ENCODE data around the gene MLH1. TPM values are rescaled to one million over a fixed set of nuclear protein-coding genes. Genes with fewer than 3 reads are reported as not detected.

Gene MLH1
- total and polyA plus RNA-seq, 2 of the 8 experiments (the other 6 are each of a cell fraction or from before 2014, with no cell fraction given): 36.4 to 47.3 TPM

GRCh38 chr3:37098884-37099283 is 105.6 kb downstream of the MLH1 start:
- Histone ChIP-seq H4K20me1 (replicated peaks in 1 of 2; ENCODE audit: control insufficient read depth in 1 of 2, insufficient read depth in 2 of 2, low read length in 2 of 2) (peaks cover 0 to 2% of the 10 kb centered on the region in 2 experiments), H3K79me2 (ENCODE audit: control insufficient read depth in 1 of 2, insufficient read depth in 2 of 2, low read length in 2 of 2) (no peaks in the 10 kb centered on the region), H4K5ac (ENCODE audit: insufficient read length, low read depth, low read length) (no peak overlapping the region), H4K8ac (ENCODE audit: extremely low read depth, insufficient read depth, low read length) (no peak overlapping the region), H3K23me2 (ENCODE audit: low read depth, low read length) (no peaks in the 10 kb centered on the region), H3K27ac (ENCODE audit: low read depth, low read length) (no peak overlapping the region), H2BK20ac (ENCODE audit: low read length) (no peak overlapping the region), H3K4me2 (ENCODE audit: insufficient read depth in 1 of 2, low read depth in 2 of 2, low read length in 2 of 2) (no peak overlapping the region), H3K9ac (replicated peaks in 1 of 4; ENCODE audit: extremely low read depth in 1 of 4, low read depth in 3 of 4, low read length in 3 of 4) (no peak overlapping the region), H2AFZ (ENCODE audit: low read length) (no peak overlapping the region), H2BK15ac (ENCODE audit: low read length) (no peak overlapping the region), H3K36me3 (ENCODE audit: control insufficient read depth in 2 of 4, insufficient read depth in 4 of 4, low read length in 3 of 4) (no peaks in the 10 kb centered on the region), H2BK12ac (ENCODE audit: low read depth, low read length) (no peak overlapping the region), H3K9me3 (ENCODE audit: insufficient read depth in 2 of 2, low read depth in 1 of 2, low read length in 1 of 2) (no peaks in the 10 kb centered on the region), H3K27me3 (replicated peaks in 1 of 4; ENCODE audit: control insufficient read depth in 3 of 4, extremely low read depth in 1 of 4, insufficient read depth in 3 of 4, low read length in 3 of 4) (no peaks in the 10 kb centered on the region), H4K91ac (replicated peaks; ENCODE audit: insufficient read length, low read length) (no peak overlapping the region), H3K79me1 (ENCODE audit: low read depth, low read length) (no peaks in the 10 kb centered on the region), H3K14ac (ENCODE audit: insufficient read length) (no peak overlapping the region), H2BK120ac (replicated peaks; ENCODE audit: low read depth, low read length) (no peak overlapping the region), H3K4me1 (replicated peaks in 1 of 4; ENCODE audit: control insufficient read depth in 3 of 4, insufficient read depth in 4 of 4, low read length in 3 of 4) (no peaks in the 10 kb centered on the region), H3K4ac (replicated peaks; ENCODE audit: insufficient read length, low read depth, low read length) (no peak overlapping the region), H2AK5ac (ENCODE audit: low read depth, low read length) (no peak overlapping the region), H3K18ac (ENCODE audit: extremely low read depth, low read length) (no peak overlapping the region), H2BK5ac (ENCODE audit: low read depth, low read length) (no peak overlapping the region), H3K23ac (ENCODE audit: insufficient read length) (no peak overlapping the region), H3K4me3 (ENCODE audit: extremely low read depth in 1 of 4, insufficient read depth in 2 of 4, low read depth in 3 of 4, low read length in 4 of 4) (no peak overlapping the region), H3K56ac (replicated peaks; ENCODE audit: insufficient read length, low read depth, low read length) (no peak overlapping the region)
- no peak for DNase-seq (ENCODE audit: low read depth in 1 of 2, low spot score in 2 of 2)
- POLR2A ChIA-PET (ENCODE audit: partially characterized antibody): no interaction called here
- CTCF ChIA-PET (ENCODE audit: partially characterized antibody): no interaction called here
- 100% methylated on average over 2 of the region's 2 CpGs; no CpG with 5 or more reads in 1 of the 2 experiments for WGBS, 2 experiments (ENCODE audit: extremely low coverage in 1 of 2, insufficient coverage in 1 of 2, insufficient read length in 1 of 2, insufficient replicate concordance in 2 of 2, low coverage in 1 of 2, low lambda C conversion rate in 2 of 2, missing lambda C conversion rate in 1 of 2)
- FAIRE-seq: no peak
- no peak for TF ChIP-seq POLR2A (IDR thresholded peaks at IDR 0.05; ENCODE audit: control extremely low read depth in 1 of 2, low read depth in 2 of 2, low read length in 2 of 2)
- TF ChIP-seq KDM5A (IDR thresholded peaks at IDR 0.05; ENCODE audit: low read length): no peak
- no peak for TF ChIP-seq KDM4A (IDR thresholded peaks at IDR 0.05; ENCODE audit: low read depth, low read length, severe bottlenecking)
- TF ChIP-seq PHF8 (conservative IDR thresholded peaks at IDR 0.05; ENCODE audit: low read depth, low read length): no peak
- no peak for TF ChIP-seq SIRT6 (IDR thresholded peaks at IDR 0.05; ENCODE audit: low read length)
- no peak for TF ChIP-seq SP1 (IDR thresholded peaks at IDR 0.05; ENCODE audit: low read depth, low read length)
- TF ChIP-seq YY1 (IDR thresholded peaks at IDR 0.05; ENCODE audit: low read depth, low read length): no peak
- no peak for TF ChIP-seq GTF2F1 (IDR thresholded peaks at IDR 0.05; ENCODE audit: borderline replicate concordance, low read depth, low read length)

All from H1 (cell line).